Ascending aorta (tissue), 2 donors: ENCODE data around the gene RGSL1. TPM values are rescaled to one million over a fixed set of nuclear protein-coding genes. Genes with fewer than 3 reads are reported as not detected.

Experiments used
- DNase-seq, 2 donors: peaks; one replicate each; pipeline ENCODE4 v3.0.0-alpha.2; 2019; ENCODE audit warnings: low spot score in 2 of 2
- H3K27ac ChIP-seq, 2 donors: fragments of 200-600 bp; sonication (generic); one replicate each; pipeline ENCODE4 v1.5.1; 2016 to 2017; ENCODE audit warnings: mild to moderate bottlenecking in 1 of 2
- H3K27me3 ChIP-seq: fragments of 200-600 bp; sonication (generic); one replicate; pipeline ENCODE4 v1.5.1; 2017
- H3K36me3 ChIP-seq, 2 donors: fragments of 200-600 bp; sonication (generic); one replicate each; pipeline ENCODE4 v1.5.1; 2016
- H3K4me1 ChIP-seq, 2 donors: fragments of 200-600 bp; sonication (generic); one replicate each; pipeline ENCODE4 v1.5.1; 2016 to 2017; ENCODE audit warnings: mild to moderate bottlenecking in 1 of 2
- H3K4me3 ChIP-seq, 2 donors: fragments of 200-600 bp; sonication (generic); one replicate each; pipeline ENCODE4 v1.5.1; 2016 to 2017; ENCODE audit warnings: mild to moderate bottlenecking in 1 of 2
- H3K9me3 ChIP-seq, 2 donors: fragments of 200-600 bp; sonication (generic); one replicate each; pipeline ENCODE4 v1.5.1; 2016
- CTCF ChIP-seq, 3 experiments: fragments of 200-600 bp in 2 of 3; fragments of 450-650 bp in 1 of 3; sonication (generic) in 2 of 3; IDR thresholded peaks; one replicate each; pipeline ENCODE4 v1.5.1; 2016 to 2019; ENCODE audit warnings: antibody characterized with exemption in 3 of 3, mild to moderate bottlenecking in 1 of 3, moderate library complexity in 1 of 3
- intact Hi-C: fragments of 100-400 bp; cut with DNase I; formaldehyde crosslinking; loops from one replicate; pipeline ENCODE4 v1.15.1; 2023
- total RNA-seq: library from RNA; depleted of rRNA; stranded (reverse); fragments of >200 nt; gene quantifications from one replicate; pipeline ENCODE4 v1.1.0, GENCODE V29; 2016

RGSL1 gene
- total RNA-seq, 1 donor from 2014 or later, result not detected

DNA sequence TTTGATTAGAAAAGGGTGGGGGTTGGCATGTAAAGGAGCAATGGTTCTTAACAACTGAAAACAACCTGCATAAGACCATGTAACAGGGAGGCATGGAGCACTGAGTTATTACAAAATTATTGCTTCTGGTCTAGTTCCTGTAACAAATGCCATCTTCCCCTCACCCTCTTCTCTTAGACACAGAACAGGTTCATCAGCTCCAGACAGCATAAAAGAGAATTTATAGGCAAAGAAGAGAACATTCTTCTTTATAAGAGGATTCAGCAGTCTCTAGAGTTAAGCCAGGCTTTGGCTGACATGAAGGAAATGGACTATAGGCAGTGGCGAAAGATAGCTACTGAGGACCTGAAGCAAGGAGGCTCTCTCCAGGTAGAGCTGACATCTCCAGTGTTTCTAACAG is 38.9 kb downstream of the RGSL1 start:
- Histone ChIP-seq H3K4me3 (no peak overlapping the region), H3K27ac (no peak overlapping the region), H3K4me1 (no peaks in the 10 kb centered on the region), H3K36me3 (no peaks in the 10 kb centered on the region), H3K9me3 (no peaks in the 10 kb centered on the region), H3K27me3 (no peaks in the 10 kb centered on the region)
- no peak for DNase-seq
- intact Hi-C loops, result no loop called here
- TF ChIP-seq CTCF (IDR thresholded peaks at IDR 0.05), result no peak

- no peak for DNase-seq
- no peaks in the 10 kb centered on the region for H3K27me3 ChIP-seq
- no peaks in the 10 kb centered on the region for H3K36me3 ChIP-seq
- H3K4me1 ChIP-seq, result no peaks in the 10 kb centered on the region
- intact Hi-C loops, result no loop called here
- no peak for TF ChIP-seq CTCF (IDR thresholded peaks at IDR 0.05)
- no peak overlapping the region for H3K27ac ChIP-seq
- no peaks in the 10 kb centered on the region for H3K9me3 ChIP-seq
- no peak overlapping the region for H3K4me3 ChIP-seq
These were observed 43.1 kb downstream of the RGSL1 start for GRCh38 chr1:182493063-182493462.

- Histone ChIP-seq H3K9me3 (no peaks in the 10 kb centered on the region), H3K27ac (no peak overlapping the region), H3K27me3 (no peaks in the 10 kb centered on the region), H3K4me1 (no peaks in the 10 kb centered on the region), H3K4me3 (no peak overlapping the region), H3K36me3 (no peaks in the 10 kb centered on the region)
- no peak for TF ChIP-seq CTCF (IDR thresholded peaks at IDR 0.05)
- intact Hi-C loops, result no loop called here
- DNase-seq, result no peak
These were observed 45.1 kb downstream of the RGSL1 start for GRCh38 chr1:182495002-182495401.

- Histone ChIP-seq H3K27ac (no peak overlapping the region), H3K36me3 (no peaks in the 10 kb centered on the region), H3K27me3 (no peaks in the 10 kb centered on the region), H3K4me1 (no peaks in the 10 kb centered on the region), H3K4me3 (no peak overlapping the region), H3K9me3 (no peaks in the 10 kb centered on the region)
- no peak for DNase-seq
- intact Hi-C loops, result no loop called here
- no peak for TF ChIP-seq CTCF (IDR thresholded peaks at IDR 0.05)
These were observed 45.7 kb downstream of the RGSL1 start for GRCh38 chr1:182495693-182496092.

DNA sequence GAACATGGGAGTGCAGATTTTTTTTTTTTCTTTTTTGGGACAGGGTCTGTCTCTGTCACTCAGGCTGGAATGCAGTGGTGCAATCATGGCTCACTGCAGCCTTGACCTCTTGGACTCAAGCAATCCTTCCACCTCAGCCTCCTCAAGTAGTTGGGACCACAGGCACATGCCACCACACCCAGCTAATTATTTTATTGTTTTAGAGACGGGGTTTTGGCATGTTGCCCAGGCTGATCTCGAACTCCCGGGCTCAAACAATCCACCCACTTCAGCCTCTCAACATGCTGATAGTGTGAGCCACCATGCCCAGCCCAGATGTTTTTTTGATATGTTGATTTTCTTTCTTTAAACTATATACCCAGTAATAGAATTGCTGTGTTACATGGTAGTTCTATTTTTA is 57.7 kb downstream of the RGSL1 start:
- Histone ChIP-seq H3K27ac (no peak overlapping the region), H3K4me3 (no peak overlapping the region), H3K27me3 (no peaks in the 10 kb centered on the region), H3K36me3 (no peaks in the 10 kb centered on the region), H3K4me1 (no peaks in the 10 kb centered on the region), H3K9me3 (no peaks in the 10 kb centered on the region)
- intact Hi-C loops, result no loop called here
- no peak for TF ChIP-seq CTCF (IDR thresholded peaks at IDR 0.05)
- DNase-seq, result no peak

GRCh38 chr1:182515556-182515955 is 65.6 kb downstream of the RGSL1 start:
- no peaks in the 10 kb centered on the region for H3K4me1 ChIP-seq
- no peak for DNase-seq
- H3K4me3 ChIP-seq, result no peak overlapping the region
- no peaks in the 10 kb centered on the region for H3K36me3 ChIP-seq
- H3K27ac ChIP-seq, result no peak overlapping the region
- intact Hi-C loops, result no loop called here
- H3K27me3 ChIP-seq, result no peaks in the 10 kb centered on the region
- H3K9me3 ChIP-seq, result peaks cover 0 to 11% of the 10 kb centered on the region in 2 donors
- TF ChIP-seq CTCF (IDR thresholded peaks at IDR 0.05), result no peak
